HFFc6 (cell line): ENCODE measurements around the gene GRIN3A. TPM values are rescaled to one million over a fixed set of nuclear protein-coding genes. Genes with fewer than 3 reads are reported as not detected.

Experiments used
- DNase-seq: peaks from one replicate; pipeline ENCODE4 v3.0.0-alpha.2; 2018
- H3K27ac Mint-ChIP-seq: 2 replicates; pipeline ENCODE4 v1.8.0; 2020; ENCODE audit warnings: mild to moderate bottlenecking, mixed read lengths
- H3K27me3 Mint-ChIP-seq: 2 replicates; pipeline ENCODE4 v1.8.0; 2021; ENCODE audit warnings: mild to moderate bottlenecking, moderate library complexity, mixed read lengths; ENCODE audit not compliant: insufficient read depth
- H3K36me3 Mint-ChIP-seq: 2 replicates; pipeline ENCODE4 v1.8.0; 2021; ENCODE audit warnings: low read depth, mixed read lengths
- H3K4me1 Mint-ChIP-seq: 2 replicates; pipeline ENCODE4 v1.8.0; 2020; ENCODE audit warnings: low read depth, mixed read lengths
- H3K4me3 Mint-ChIP-seq: 2 replicates; pipeline ENCODE4 v1.8.0; 2020; ENCODE audit warnings: mild to moderate bottlenecking, moderate library complexity, mixed read lengths
- H3K9me3 Mint-ChIP-seq: 2 replicates; pipeline ENCODE4 v1.8.0; 2020; ENCODE audit warnings: mild to moderate bottlenecking, mixed read lengths
- CTCF ChIP-seq: fragments of 200-600 bp; sonication (generic); IDR thresholded peaks from 2 replicates; pipeline ENCODE4 v1.5.0; 2021; ENCODE audit warnings: antibody characterized with exemption, mild to moderate bottlenecking
- total RNA-seq, 6 experiments: library from RNA; stranded (reverse); fragmentation: NEBNext Ultra II Directional; extraction: Animal tissue kit (Norgen Biotek cat#: 25700); gene quantifications; 2 replicates in 1 of 6; 3 replicates in 5 of 6; pipeline ENCODE4 v1.2.3, GENCODE V29; 2021

GRIN3A gene
- total RNA-seq, 6 experiments from 2014 or later, result not detected

GRCh38 chr9:101671567-101671966 lies 66.9 kb downstream of the GRIN3A start:
- Mint-ChIP-seq H3K27ac (no peak overlapping the region), H3K36me3 (no peaks in the 10 kb centered on the region), H3K9me3 (peaks cover 5% of the 10 kb centered on the region), H3K27me3 (no peaks in the 10 kb centered on the region; the same call in 1 of the 2 replicates), H3K4me1 (no peaks in the 10 kb centered on the region), H3K4me3 (no peak overlapping the region)
- DNase-seq, result no peak
- no peak for TF ChIP-seq CTCF

GRCh38 chr9:101668421-101668820 lies 70.0 kb downstream of the GRIN3A start:
- Mint-ChIP-seq H3K36me3 (no peaks in the 10 kb centered on the region), H3K27ac (no peak overlapping the region), H3K4me1 (no peaks in the 10 kb centered on the region), H3K9me3 (peaks cover 9% of the 10 kb centered on the region), H3K4me3 (no peak overlapping the region), H3K27me3 (no peaks in the 10 kb centered on the region; the same call in 1 of the 2 replicates)
- no peak for DNase-seq
- no peak for TF ChIP-seq CTCF

- Mint-ChIP-seq H3K27ac (no peak overlapping the region), H3K9me3 (peaks cover 9% of the 10 kb centered on the region), H3K36me3 (no peaks in the 10 kb centered on the region), H3K27me3 (no peaks in the 10 kb centered on the region; the same call in 1 of the 2 replicates), H3K4me3 (no peak overlapping the region), H3K4me1 (no peaks in the 10 kb centered on the region)
- DNase-seq, result no peak
- no peak for TF ChIP-seq CTCF
Observed at GRCh38 chr9:101664453-101664852, 74.0 kb downstream of the GRIN3A start.

GRCh38 chr9:101652601-101653175 lies 85.8 kb downstream of the GRIN3A start:
- no peaks in the 10 kb centered on the region for H3K36me3 Mint-ChIP-seq

GRCh38 chr9:101650142-101650541 lies 88.3 kb downstream of the GRIN3A start:
- H3K4me1 Mint-ChIP-seq, result no peaks in the 10 kb centered on the region
- TF ChIP-seq CTCF, result no peak
- no peaks in the 10 kb centered on the region for H3K27me3 Mint-ChIP-seq
- H3K4me3 Mint-ChIP-seq, result no peak overlapping the region
- DNase-seq, result no peak
- H3K36me3 Mint-ChIP-seq, result no peaks in the 10 kb centered on the region
- no peak overlapping the region for H3K27ac Mint-ChIP-seq
- peaks cover 20% of the 10 kb centered on the region for H3K9me3 Mint-ChIP-seq

More at GRCh38 chr9:101652601-101653175, 85.8 kb downstream of the GRIN3A start:
- TF ChIP-seq CTCF, result no peak
- DNase-seq, result no peak
- Mint-ChIP-seq H3K27me3 (no peaks in the 10 kb centered on the region; the same call in 1 of the 2 replicates), H3K9me3 (peaks cover 13% of the 10 kb centered on the region), H3K4me1 (no peaks in the 10 kb centered on the region), H3K27ac (no peak overlapping the region), H3K4me3 (no peak overlapping the region)

- H3K9me3 Mint-ChIP-seq, result peaks cover 20% of the 10 kb centered on the region
- no peak for TF ChIP-seq CTCF
- no peak overlapping the region for H3K27ac Mint-ChIP-seq
- H3K4me3 Mint-ChIP-seq, result no peak overlapping the region
- no peaks in the 10 kb centered on the region for H3K36me3 Mint-ChIP-seq
- no peak for DNase-seq
- H3K4me1 Mint-ChIP-seq, result no peaks in the 10 kb centered on the region
- no peaks in the 10 kb centered on the region for H3K27me3 Mint-ChIP-seq
Observed at GRCh38 chr9:101648493-101648892, 90.0 kb downstream of the GRIN3A start.
